RWPE2 (cell line): ENCODE data around the gene SLC25A43.

Experiments used
- ATAC-seq: fragments of 200-7000 bp; cut with Tn5 transposase; 3 replicates; pipeline ENCODE4 v1.9.1; 2021; ENCODE audit warnings: low read depth
- DNase-seq: peaks from one replicate; pipeline ENCODE4 v3.0.0-alpha.2; 2020; ENCODE audit warnings: low spot score
- H3K27ac ChIP-seq: fragments of 450-650 bp; 2 replicates; pipeline ENCODE4 v1.5.1; 2017; ENCODE audit warnings: mild to moderate bottlenecking; ENCODE audit not compliant: poor library complexity, severe bottlenecking
- H3K27me3 ChIP-seq: fragments of 250-450 bp; sonication (Bioruptor Pico); 2 replicates; pipeline ENCODE4 v1.5.1; 2021; ENCODE audit warnings: mild to moderate bottlenecking, moderate library complexity; ENCODE audit not compliant: insufficient read depth, poor library complexity, severe bottlenecking
- H3K36me3 ChIP-seq: fragments of 250-450 bp; sonication (Bioruptor Pico); 2 replicates; pipeline ENCODE4 v1.5.1; 2020; ENCODE audit warnings: low read depth, mild to moderate bottlenecking, moderate library complexity
- H3K4me1 ChIP-seq: fragments of 250-450 bp; sonication (Bioruptor Pico); 2 replicates; pipeline ENCODE4 v1.5.1; 2021; ENCODE audit warnings: mild to moderate bottlenecking, moderate library complexity; ENCODE audit not compliant: insufficient read depth, poor library complexity, severe bottlenecking
- H3K4me3 ChIP-seq: fragments of 250-450 bp; sonication (Bioruptor Pico); 2 replicates; pipeline ENCODE4 v1.5.1; 2021; ENCODE audit warnings: mild to moderate bottlenecking, moderate library complexity; ENCODE audit not compliant: severe bottlenecking
- H3K9me3 ChIP-seq: fragments of 250-450 bp; sonication (Bioruptor Pico); 2 replicates; pipeline ENCODE4 v1.5.1; 2021; ENCODE audit warnings: mild to moderate bottlenecking, moderate library complexity; ENCODE audit not compliant: severe bottlenecking
- TF ChIP-seq, protein P1 (sequence below): fragments of 450-650 bp; IDR thresholded peaks from one replicate; pipeline ENCODE4 v1.5.1; 2017; ENCODE audit warnings: mild to moderate bottlenecking, moderate library complexity; ENCODE audit not compliant: poor library complexity, severe bottlenecking

The SLC25A43 gene

DNA sequence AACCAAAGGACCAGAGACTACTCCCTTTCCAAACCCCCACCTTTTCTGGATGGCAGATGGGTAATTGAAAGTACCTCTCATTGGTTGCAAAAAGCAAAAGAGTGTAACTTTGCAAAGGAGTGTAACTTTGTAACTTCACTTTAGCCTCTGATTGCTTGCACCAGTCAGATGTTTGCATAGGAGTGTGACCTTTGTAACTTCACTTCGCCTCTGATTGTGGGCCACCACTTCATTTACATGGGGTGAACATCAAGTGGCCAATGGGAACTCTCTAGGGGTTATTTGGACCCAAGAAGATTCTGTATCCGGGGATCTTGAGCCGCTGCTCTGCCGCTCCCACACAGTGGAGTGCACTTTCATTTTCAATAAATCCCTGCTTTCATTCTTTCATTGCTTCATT lies 9.9 kb upstream of the SLC25A43 start:
- ATAC-seq (no peak), DNase-seq (no peak)
- TF ChIP-seq, protein P1, sequence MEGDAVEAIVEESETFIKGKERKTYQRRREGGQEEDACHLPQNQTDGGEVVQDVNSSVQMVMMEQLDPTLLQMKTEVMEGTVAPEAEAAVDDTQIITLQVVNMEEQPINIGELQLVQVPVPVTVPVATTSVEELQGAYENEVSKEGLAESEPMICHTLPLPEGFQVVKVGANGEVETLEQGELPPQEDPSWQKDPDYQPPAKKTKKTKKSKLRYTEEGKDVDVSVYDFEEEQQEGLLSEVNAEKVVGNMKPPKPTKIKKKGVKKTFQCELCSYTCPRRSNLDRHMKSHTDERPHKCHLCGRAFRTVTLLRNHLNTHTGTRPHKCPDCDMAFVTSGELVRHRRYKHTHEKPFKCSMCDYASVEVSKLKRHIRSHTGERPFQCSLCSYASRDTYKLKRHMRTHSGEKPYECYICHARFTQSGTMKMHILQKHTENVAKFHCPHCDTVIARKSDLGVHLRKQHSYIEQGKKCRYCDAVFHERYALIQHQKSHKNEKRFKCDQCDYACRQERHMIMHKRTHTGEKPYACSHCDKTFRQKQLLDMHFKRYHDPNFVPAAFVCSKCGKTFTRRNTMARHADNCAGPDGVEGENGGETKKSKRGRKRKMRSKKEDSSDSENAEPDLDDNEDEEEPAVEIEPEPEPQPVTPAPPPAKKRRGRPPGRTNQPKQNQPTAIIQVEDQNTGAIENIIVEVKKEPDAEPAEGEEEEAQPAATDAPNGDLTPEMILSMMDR, result no peak
- no peaks in the 10 kb centered on the region for H3K4me1 ChIP-seq
- H3K36me3 ChIP-seq, result no peaks in the 10 kb centered on the region
- H3K27ac ChIP-seq, result no peak overlapping the region
- no peaks in the 10 kb centered on the region for H3K9me3 ChIP-seq
- no peaks in the 10 kb centered on the region for H3K27me3 ChIP-seq
- no peak overlapping the region for H3K4me3 ChIP-seq

DNA sequence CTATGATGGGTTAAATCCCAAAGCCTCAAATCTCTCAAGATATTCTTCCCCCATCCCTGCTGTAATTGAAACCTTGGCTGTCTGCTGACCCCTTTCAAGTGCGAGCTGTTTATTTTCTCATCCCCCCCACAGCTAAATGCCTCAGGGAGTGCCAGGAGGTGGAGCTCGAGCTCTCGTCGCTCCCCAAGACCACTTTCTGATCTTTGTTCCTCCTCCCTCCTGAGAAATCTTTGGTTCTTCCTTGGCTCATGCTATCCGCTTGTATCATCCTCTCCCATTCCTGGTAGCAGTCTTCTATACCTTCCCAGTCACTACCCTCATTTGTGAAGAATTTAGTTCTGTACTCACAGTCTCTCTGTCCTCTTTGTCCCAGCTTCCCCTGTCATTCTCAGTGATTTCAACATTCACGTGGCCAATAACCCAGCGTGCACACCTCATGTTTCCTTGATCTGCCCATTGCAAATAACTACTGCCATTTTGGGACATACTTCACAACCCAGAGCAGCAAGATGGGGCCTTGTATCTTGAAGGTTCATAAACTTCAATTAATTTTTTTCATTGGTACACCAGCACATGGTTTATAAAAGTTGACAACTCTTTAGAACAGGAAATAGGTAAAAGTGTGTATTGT lies 9.2 kb upstream of the SLC25A43 start:
- ATAC-seq (no peak), DNase-seq (no peak)
- Histone ChIP-seq H3K27me3 (no peaks in the 10 kb centered on the region), H3K4me3 (no peak overlapping the region), H3K36me3 (no peaks in the 10 kb centered on the region), H3K4me1 (no peaks in the 10 kb centered on the region), H3K27ac (no peak overlapping the region), H3K9me3 (no peaks in the 10 kb centered on the region)
- TF ChIP-seq, protein P1, result no peak

- H3K9me3 ChIP-seq, result no peaks in the 10 kb centered on the region
- H3K36me3 ChIP-seq, result no peaks in the 10 kb centered on the region
- no peaks in the 10 kb centered on the region for H3K4me1 ChIP-seq
- H3K4me3 ChIP-seq, result no peak overlapping the region
- ATAC-seq (no peak), DNase-seq (no peak)
- TF ChIP-seq, protein P1, result peak; percentile 23
- H3K27ac ChIP-seq, result no peak overlapping the region
- no peaks in the 10 kb centered on the region for H3K27me3 ChIP-seq
Measured at GRCh38 chrX:119391279-119391678, 7.9 kb upstream of the SLC25A43 start.

DNA sequence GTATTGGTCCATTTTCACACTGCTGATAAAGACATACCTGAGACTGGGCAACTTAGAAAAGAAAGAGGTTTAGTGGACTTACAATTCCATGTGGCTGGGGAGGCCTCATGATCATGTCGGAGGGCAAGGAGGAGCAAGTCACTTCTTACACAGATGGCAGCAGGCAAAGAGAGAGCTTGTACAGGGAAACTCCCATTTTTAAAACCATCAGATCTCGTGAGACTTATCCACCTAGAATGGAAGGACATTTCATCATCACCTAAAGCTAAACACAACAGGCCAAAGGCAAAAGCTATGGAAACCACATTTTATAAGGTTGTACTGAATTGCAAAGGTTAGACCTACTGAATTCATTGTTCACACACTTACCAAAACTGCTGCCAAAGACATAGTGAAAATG lies 6.0 kb upstream of the SLC25A43 start:
- Histone ChIP-seq H3K27me3 (no peaks in the 10 kb centered on the region), H3K27ac (no peak overlapping the region), H3K4me1 (no peaks in the 10 kb centered on the region), H3K4me3 (no peak overlapping the region), H3K36me3 (no peaks in the 10 kb centered on the region), H3K9me3 (no peaks in the 10 kb centered on the region)
- ATAC-seq (no peak), DNase-seq (no peak)
- TF ChIP-seq, protein P1, result no peak

DNA sequence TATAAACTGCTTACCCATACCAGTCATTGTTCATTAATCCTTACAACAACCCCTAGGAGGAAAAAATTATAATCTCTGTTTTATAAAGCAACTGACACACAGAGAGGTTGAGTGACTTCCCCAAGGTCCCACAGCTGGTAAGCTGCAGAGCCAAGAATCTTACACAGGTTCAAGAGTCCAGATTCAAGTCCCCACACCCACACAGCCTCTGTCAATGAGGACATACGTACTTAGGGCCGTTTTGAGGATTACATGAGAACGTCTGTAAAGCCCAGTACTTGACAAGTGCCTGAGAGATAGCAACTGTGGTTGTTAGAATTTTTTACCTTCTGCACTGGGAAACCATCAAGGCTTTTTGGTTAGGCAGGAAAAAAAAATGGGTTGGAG lies 556 bp upstream of the SLC25A43 start:
- TF ChIP-seq, protein P1, result no peak
- Histone ChIP-seq H3K36me3 (no peaks in the 10 kb centered on the region), H3K4me1 (no peaks in the 10 kb centered on the region), H3K4me3 (peak overlapping the region; percentile 55), H3K9me3 (no peaks in the 10 kb centered on the region), H3K27me3 (no peaks in the 10 kb centered on the region), H3K27ac (peak overlapping the region; percentile 56)
- DNase-seq, result no peak
- ATAC-seq, result no peak
